SK-N-SH treated with all-trans-retinoic acid at 6 μM for 48 hours (cell line): ENCODE measurements around the gene CSF2.

ENCODE experiments used
- ARNTL ChIP-seq: fragments of 450-650 bp; formaldehyde crosslinking; IDR thresholded peaks from 2 replicates; pipeline ENCODE4 v1.5.0; 2020; ENCODE audit warnings: low read depth, mild to moderate bottlenecking, moderate library complexity, borderline replicate concordance
- CSDC2 ChIP-seq: fragments of 250-450 bp; sonication (Bioruptor Pico); IDR thresholded peaks from 2 replicates; pipeline ENCODE4 v1.5.0; 2020; ENCODE audit warnings: mild to moderate bottlenecking, moderate library complexity
- OSR1 ChIP-seq: fragments of 250-450 bp; sonication (Bioruptor Pico); IDR thresholded peaks from 2 replicates; pipeline ENCODE4 v1.8.0; 2022; ENCODE audit warnings: moderate library complexity, mild to moderate bottlenecking, inconsistent platforms
- PPARA ChIP-seq: fragments of 250-450 bp; sonication (Bioruptor Pico); IDR thresholded peaks from 2 replicates; pipeline ENCODE4 v1.5.0; 2020; ENCODE audit warnings: mild to moderate bottlenecking, borderline replicate concordance
- RARB ChIP-seq: fragments of 250-450 bp; sonication (Bioruptor Pico); IDR thresholded peaks from 2 replicates; pipeline ENCODE4 v1.8.0; 2021; ENCODE audit warnings: mild to moderate bottlenecking, moderate library complexity
- TOX ChIP-seq: fragments of 250-450 bp; sonication (Bioruptor Pico); IDR thresholded peaks from 2 replicates; pipeline ENCODE4 v1.8.0; 2021; ENCODE audit warnings: mild to moderate bottlenecking, moderate library complexity, borderline replicate concordance

- TF ChIP-seq ARNTL (CRISPR knock-in tag), result no peak
- TF ChIP-seq OSR1, result no peak
- TF ChIP-seq CSDC2 (CRISPR knock-in tag), result no peak
- TF ChIP-seq PPARA (CRISPR knock-in tag), result no peak
- TF ChIP-seq TOX (CRISPR knock-in tag), result no peak
- no peak for TF ChIP-seq RARB (CRISPR knock-in tag)
Measured at GRCh38 chr5:132065951-132066701, 7.5 kb upstream of the CSF2 start.
